Measurements from ENCODE around the gene PCID2.
A peak's percentile ranks its signal among the peaks of the same experiment; 100 is the strongest.

Gene PCID2

DNA sequence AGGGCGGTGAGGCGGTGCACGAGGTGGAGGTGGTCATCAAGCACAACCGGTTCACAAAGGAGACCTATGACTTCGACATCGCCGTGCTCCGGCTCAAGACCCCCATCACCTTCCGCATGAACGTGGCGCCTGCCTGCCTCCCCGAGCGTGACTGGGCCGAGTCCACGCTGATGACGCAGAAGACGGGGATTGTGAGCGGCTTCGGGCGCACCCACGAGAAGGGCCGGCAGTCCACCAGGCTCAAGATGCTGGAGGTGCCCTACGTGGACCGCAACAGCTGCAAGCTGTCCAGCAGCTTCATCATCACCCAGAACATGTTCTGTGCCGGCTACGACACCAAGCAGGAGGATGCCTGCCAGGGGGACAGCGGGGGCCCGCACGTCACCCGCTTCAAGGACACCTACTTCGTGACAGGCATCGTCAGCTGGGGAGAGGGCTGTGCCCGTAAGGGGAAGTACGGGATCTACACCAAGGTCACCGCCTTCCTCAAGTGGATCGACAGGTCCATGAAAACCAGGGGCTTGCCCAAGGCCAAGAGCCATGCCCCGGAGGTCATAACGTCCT, 59.4 kb downstream of the PCID2 start:
- no peak for DNase-seq

DNA sequence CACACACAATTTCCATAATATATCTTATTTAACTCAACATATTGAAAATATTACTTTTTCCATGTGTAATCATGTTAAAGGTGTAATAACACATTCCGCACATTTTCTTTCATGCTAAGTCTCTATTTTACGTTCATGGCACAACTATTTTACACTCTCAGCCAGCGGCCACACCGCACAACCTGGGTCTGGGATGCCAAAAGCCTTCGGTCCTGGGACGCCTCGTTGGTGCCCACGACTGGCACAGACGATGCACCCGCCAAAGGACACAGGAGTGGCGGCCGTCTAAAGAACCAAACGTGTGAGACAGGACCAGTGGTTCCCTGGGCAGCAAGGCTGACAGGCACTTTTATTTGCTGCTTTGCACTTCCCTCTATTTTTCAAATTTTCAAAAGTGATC, 60.1 kb downstream of the PCID2 start:
- no peak for DNase-seq

DNA sequence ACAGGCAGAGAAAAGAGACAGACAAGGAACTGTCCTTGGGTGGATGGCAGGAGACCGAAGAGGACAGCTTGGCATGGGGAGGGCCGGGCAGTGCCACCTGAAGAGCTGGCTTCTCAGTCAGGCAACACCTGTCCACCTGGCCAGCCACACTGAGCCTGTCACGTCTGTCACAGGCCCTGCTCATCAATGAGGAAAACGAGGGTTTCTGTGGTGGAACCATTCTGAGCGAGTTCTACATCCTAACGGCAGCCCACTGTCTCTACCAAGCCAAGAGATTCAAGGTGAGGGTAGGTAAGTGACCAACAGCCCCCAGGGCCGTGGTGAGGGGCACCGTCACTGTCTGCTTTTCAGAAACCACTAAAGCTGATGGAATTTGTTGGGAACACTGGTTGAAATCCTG, 61.3 kb downstream of the PCID2 start:
- DNase-seq: no peak

DNA sequence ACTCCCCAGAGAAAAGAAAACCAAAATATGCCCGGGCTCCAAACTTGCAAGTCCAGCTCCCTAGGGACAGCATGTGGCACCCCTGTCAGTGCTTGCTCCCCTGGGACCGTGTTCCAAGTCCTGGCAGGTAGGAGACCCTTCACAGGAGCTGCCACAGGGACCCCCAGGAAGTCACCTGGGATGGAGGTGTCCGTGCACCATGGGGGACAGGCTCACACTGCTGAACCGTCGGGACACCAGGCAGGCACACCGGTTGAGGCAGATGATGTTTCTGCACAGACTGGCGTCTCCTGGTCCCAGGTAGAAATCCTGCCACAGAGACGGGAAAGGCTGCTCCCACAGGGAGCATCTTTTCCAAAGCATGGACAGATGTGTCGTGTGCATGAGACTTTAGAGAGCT, 61.7 kb downstream of the PCID2 start:
- DNase-seq: no peak

DNA sequence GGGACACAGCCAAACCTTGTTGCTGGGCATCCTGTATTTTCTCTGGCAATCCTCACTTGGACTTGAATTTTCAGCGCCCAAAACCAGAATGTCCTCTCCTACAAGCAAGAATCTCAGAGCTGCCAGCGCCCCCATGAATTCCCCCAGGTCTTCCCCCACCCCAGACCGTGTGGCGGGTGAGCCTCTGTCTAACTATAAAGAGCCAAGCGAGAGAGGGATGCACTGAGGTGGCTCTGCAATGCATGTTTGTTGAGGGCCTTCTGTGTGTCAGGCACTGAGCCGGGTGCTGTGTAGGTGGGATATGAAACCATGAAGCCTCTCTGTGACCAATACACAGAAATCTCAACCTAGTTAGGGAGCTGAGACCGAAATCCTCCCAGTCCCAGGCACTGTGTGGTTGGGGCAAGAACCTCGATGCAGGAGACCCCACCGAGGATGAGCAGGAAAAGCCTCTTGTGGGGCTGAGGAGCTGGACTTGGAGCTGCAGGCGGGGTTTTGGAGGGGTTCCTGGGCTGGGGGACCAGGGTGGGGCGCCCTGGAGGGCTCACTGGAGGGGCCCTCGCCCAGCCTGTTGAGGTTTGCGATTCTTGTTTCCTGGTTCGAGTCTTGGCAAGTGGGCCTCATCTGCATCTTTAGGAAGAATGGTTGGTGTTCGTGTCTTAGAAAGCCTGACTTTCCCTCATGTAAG, 62.4 kb downstream of the PCID2 start:
- no peak for DNase-seq

DNA sequence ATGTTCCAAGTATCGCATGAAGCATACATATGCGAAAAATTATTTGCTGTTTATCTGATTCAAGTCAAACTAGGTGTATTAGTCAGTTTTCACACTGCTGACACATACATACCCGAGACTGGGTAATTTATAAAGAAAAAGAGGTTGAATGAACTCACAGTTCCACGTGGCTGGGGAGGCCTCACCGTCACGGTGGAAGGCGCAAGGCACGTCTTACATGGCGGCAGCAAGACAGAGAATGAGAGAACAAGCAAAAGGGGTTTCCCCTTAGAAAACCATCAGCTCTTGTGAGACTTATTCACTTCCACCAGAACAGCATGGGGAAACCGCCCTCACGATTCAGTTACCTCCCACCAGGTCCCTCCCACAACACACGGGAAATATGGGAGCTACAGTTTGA, 63.0 kb downstream of the PCID2 start:
- no peak for DNase-seq

DNA sequence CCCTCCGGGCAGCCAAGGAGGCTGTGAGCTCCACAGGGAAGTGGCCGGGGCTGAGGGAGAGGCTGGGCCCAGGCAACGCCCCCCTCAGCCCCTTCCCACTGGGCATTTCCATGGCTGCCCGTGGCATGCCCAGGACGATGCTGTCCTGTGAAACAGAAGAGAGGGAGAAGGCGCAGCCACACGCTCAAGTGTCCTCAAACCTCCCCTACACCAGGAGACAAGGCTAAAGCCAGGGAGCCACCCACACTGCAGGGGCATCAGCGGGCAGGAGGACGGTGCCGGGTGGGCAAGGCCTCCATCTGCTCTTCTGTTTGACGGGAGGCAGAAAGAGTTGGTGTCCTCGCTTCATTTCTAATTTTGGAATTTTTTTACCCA, 64.2 kb downstream of the PCID2 start:
- DNase-seq: no peak

DNA sequence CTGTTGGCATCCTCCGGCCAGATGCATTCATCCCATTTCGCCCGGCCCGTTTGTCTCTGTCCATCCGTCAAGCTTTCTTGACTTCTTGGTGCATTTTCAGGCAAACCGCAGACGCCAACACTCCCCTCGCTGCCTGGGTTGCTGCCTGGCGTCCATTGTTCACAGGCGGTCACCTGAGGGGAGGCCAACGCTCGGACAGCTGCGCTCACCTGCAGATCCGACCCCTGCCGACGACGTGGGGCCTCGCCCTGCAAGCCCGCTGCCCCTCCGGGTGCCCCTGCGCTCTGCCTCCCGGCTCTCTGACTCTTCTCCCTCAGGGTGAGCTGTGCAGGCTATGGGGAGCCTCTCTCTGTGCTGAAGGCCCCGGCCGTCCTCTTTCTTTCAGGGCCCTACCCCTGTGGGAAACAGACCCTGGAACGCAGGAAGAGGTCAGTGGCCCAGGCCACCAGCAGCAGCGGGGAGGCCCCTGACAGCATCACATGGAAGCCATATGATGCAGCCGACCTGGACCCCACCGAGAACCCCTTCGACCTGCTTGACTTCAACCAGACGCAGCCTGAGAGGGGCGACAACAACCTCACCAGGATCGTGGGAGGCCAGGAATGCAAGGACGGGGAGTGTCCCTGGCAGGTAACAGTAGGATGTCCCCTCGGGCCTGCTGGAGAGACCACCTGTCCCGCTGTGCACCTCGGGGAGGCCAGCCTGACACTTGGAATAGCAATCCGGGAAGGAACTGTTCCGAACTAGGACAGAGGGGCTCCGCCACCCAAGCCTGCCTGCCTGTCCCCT, 64.8 kb downstream of the PCID2 start:
- DNase-seq: no peak

DNA sequence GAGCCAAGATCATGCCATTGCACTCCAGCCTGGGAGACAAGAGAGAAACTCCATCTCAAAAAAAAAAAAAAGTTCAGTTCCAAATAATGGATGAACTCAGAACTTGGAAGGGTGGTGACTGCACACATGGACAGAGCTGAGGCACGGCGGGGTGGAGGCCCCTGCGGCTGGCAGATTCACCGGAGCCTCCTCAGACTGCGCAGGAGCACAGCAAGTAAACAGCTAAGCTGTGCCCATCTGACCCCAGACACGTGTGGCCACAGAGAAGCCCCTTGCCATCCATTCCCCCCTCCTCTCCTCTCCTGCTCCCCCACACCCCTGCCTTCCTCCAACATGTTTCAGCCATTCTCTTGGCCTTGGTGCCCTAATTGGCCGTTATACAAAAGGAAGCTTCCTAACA, 65.6 kb downstream of the PCID2 start:
- DNase-seq: no peak

DNA sequence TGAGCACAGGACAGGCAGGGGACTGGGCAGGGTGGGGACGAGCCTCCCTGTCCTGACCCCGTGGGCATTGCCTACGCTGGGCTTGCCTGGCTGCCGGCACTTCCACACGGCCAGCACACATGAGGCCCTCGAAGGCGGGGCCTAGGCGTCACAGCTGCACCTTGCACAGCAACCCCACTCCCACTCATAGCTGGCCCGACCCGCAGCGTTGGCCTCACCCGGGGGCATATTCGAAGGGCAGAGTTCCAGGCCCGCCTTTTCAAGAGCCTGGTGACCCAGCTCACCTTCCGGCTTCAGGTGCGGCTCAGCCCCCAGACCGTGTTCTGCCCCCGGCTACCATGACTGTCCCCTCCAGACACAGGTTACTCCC, 66.9 kb downstream of the PCID2 start:
- DNase-seq: no peak

DNA sequence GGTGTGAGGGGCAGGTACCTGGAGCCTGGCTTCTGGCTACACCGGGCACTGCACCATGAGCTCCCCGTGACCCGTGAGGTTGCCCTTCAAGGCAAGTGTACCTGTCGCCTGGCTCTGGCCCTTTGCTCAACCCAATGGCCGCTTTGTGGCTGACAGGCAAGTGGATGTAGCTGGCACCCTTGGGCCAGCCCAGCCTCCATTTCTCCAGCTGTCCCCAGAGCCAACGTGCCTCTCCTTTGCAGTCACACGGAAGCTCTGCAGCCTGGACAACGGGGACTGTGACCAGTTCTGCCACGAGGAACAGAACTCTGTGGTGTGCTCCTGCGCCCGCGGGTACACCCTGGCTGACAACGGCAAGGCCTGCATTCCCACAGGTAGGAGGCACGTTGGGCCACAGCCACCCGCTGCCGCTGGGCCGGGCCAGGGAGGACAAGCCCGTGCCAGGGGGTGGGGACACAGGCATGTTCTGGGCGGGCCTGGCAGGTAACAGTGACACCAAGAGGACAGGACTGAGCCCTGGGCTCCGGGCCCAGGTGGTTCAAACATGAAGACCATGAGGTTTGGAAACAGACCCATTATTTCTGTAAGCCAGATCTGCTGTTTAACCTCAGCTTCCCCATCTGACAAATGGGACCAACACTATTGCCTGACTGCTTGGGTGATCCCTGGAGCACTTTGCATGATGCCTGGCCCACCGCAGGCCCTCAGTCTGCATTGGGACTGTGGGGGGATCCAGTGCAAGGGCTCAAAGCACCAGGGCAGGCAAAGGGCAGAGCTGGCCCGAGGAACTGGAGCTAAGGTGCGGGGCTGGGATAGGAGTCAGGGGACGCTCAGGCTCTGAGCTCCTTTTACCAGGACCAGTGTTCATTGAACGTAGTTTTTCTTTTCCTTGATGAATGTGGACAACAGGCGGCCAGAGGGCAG, 67.5 kb downstream of the PCID2 start:
- DNase-seq: no peak

DNA sequence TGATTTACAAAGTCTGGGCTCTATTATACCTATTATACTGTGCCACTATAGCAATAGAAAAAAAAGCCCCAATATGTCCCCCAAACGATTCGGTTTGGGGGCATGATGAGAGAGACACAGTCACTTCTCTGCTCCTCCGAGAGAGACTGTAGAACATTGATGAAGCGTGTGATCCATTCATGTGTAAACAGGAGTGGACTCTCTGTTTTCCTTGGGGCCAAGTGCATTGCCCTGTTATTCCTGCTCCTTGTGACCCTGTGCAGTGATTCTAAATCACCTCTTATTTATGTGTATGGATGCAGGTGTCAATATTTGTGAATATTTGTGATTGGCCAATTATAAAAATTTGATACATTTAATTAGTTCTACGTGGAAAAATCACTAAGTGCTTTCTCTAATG, 68.9 kb downstream of the PCID2 start:
- DNase-seq: no peak

DNA sequence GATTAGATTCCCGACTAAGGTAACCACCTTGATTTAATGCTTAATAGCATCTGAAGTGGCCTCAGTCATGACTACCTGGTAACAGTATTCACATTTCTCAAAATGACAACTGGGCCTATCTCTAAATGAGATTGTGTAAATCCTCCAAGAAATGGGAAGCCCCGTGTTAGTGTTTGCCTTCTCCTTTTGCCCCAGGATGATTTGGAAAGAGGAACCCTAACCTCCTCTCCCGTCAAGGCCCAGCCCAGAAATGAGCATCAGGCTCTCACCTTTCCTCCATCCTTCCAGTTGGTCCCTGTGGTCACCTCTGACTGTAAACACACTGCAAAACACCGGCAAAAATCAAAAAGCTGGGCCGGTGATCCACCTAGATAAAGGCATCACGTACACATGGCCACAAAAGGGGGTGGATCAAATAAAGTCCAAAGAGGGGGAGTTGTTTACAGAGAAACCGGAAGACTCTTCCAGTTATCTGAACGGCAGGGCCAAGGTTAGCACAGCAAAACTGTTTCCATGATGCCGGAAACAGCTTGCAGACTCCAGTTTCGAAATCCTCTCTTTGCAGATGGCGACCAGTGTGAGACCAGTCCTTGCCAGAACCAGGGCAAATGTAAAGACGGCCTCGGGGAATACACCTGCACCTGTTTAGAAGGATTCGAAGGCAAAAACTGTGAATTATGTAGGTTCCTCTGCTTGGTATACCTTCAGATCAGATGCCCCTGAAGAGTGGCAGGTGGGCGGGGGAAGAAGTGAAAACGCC, 69.5 kb downstream of the PCID2 start:
- DNase-seq: peak in 3 of 4 experiments; percentile 16 to 41 (median 32)

DNA sequence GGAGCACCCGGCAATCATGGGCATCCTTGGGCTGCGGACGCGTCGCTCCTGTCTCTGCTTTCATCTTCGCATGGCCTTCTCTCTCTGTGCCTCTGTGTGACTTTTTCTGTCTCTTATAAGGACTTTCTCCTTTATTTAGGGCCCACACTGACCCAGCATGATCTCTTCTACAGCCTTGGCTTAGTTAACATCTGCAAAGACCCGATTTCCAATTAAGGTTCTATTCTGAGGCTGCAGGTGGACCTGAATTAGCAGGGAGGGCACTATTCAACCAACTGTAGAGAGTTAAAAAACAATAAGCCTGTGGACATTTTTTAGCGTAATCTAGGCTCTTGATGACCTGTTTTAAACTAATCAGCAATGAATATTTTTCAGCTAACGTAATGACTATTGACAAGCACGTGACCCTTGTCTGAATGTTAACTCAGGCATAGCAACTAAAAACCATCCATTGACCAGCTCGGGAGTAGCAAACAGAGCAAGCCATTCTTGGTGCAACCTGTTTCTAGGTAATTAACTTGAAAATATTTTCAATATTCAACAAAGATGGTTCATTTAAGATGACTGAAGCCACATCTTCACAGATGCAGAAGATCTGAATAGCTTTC, 70.7 kb downstream of the PCID2 start:
- DNase-seq: no peak

DNA sequence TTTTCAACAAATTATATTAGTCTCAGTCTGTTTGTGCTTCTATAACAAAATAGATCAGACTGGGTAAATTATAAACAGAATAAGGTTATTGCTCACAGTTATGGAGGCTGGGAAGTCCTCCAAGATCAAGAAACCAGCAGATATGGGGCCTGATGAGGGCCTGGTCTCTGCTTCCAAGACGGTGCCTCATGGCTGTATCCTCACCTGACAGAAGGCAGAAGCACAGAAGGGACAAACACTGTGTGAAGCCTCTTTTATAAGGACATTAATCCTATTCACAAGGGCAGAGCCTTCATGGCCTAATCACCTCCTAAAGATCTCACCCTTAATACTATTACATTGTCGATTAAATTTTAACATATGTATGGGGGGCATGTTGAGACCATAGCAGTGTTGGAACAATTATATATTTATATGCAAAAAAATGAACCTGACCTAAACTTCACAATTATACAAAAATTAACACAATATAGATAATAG, 73.1 kb downstream of the PCID2 start:
- DNase-seq: no peak

DNA sequence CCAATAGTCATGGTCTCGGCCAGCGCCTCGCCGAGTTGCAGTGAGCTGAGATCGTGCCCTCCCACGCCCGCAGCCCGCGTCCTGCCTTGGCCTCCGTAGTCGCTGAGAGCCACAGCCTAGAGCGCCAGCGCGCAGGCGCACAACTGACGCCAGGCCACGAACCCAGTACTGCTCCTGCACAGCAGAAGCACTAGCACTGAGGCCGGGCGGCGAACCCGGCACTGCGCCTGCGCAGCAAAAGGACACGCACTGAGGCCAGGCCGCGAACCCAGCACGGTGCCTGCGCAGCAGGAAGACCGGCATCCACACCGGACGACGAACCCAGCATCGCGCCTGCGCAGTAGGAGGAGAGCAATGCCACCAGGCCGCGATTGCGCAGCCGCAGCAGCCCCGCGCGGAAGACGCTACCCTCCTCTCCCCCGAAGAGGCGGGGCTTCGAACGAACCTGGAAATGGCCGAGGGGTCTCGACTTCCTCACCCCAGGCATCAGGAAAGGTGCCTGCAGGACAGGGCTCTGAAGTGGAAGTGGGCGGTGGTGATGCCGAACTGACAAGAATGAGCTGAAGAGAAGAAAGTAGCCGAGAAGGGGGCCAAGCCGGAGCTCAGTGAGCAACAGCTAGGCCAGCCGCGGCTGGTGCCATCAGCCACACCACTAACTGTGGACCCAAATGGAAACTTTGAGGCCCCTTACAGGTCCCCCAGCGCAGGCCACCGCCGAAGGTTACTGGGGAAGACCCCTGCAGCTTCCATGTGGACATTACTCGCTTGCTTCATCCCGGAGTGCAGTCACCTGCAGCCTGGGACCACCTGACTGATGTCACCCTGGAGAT, 78.3 kb downstream of the PCID2 start:
- peak in 1 of 4 experiments; percentile 48 for DNase-seq

DNA sequence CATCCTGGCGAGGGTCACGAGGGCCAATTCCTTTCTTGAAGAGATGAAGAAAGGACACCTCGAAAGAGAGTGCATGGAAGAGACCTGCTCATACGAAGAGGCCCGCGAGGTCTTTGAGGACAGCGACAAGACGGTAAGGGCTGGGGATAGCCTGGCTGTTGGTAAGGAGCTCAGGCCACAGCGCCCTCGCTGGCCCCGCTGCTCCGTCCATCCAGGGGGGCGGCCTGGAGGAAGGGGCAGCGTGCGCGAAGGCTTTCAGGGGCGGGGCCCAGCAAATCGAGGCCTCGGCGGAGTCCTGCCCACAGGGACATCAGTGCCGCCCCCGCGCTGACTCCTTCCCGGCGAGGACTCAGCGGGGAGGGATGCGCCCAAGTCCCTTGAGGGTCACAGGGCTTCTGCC, 79.0 kb downstream of the PCID2 start:
- DNase-seq: no peak
